Measurements from ENCODE around the gene MRNIP.

- TF ChIP-seq EZH2 (IDR thresholded peaks at IDR 0.05; ENCODE audit: low read depth, low read length, severe bottlenecking) (no peak), POLR2A (IDR thresholded peaks at IDR 0.05; ENCODE audit: control extremely low read depth in 1 of 2, low read depth in 2 of 2, low read length in 2 of 2) (no peak), CTCF (IDR thresholded peaks at IDR 0.05; ENCODE audit: control extremely low read depth in 1 of 3, insufficient read depth in 1 of 3, low read depth in 1 of 3, low read length in 3 of 3) (no peak)
Observed at GRCh38 chr5:179889885-179890284, 31.3 kb upstream of the MRNIP start.

Measured in H1 (cell line).